IPS DF 4.7 (cell line): Measurements from ENCODE around the gene FADS6.
"Not testable (repeated sequence)": the region's sequence is repeated elsewhere in the genome, so short reads cannot be mapped to it uniquely, and the experiment has no call there.

Source experiments
- DNase-seq: peaks from one replicate; pipeline ENCODE4 v3.0.0-alpha.2; 2013; ENCODE audit warnings: low spot score; ENCODE audit errors: extremely low read depth

Gene FADS6

DNA sequence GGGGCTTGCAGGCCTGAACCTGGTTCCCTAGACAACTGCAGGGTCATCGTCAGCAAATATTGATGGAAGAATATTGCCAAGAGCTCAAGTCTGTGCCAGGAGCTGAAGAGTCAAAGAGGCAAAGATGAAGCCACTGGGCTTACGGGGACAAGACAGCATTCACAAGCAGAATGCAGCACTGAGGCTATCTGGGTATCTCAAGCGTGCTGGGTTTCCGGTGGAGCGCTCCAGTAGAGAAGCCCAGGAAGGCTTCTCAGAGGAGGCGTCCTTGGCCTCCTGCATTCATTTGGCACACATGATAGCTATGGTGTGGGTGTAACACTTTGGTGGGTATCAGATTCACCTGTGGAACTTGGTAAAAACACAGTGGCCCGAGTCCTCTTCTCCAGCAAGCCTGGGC, 2.9 kb downstream of the FADS6 start:
- no peak for DNase-seq

DNA sequence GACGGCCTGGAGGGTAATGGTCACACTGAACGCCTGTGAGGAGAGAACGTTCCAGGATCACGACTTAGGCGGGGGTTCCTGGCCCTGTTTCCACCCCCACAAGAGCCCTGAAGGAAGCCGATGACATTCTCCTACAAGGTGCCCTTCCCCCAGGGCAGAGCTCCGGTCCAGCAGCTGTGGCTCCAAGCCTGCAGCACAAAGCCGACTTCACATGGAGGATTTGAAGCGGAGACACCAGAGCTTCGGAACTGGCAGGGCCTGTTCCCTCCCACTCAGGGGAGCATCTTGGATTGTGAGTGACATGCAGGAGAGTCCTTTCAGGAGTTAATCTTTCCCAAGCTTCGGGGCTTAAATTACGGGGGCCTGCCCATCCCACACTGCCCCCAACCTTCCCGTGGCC, 5.0 kb downstream of the FADS6 start:
- no peak for DNase-seq

DNA sequence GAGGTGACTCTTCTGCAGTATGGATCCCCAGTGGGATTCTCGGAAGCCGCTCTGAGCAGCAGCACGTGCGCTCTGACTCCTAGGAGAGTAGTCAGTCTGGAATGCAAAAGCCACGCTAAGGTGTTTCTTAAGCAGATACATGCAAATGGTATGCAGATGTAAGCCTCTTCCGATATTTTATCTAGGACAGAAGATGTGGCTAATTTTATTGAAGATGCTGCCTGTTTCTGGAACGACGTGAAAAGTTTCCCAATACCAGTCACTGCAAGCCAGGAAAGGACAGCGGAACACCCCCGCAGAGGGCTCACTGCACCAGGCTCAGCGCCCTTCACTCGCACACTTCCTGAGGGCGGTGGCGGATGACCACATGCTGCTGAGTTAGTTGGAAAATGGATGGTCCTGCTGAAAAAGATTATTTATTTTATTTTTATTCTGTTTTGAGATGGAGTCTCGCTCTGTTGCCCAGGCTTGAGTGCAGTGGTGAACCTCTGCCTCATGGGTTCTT, 10.1 kb downstream of the FADS6 start:
- no peak for DNase-seq

DNA sequence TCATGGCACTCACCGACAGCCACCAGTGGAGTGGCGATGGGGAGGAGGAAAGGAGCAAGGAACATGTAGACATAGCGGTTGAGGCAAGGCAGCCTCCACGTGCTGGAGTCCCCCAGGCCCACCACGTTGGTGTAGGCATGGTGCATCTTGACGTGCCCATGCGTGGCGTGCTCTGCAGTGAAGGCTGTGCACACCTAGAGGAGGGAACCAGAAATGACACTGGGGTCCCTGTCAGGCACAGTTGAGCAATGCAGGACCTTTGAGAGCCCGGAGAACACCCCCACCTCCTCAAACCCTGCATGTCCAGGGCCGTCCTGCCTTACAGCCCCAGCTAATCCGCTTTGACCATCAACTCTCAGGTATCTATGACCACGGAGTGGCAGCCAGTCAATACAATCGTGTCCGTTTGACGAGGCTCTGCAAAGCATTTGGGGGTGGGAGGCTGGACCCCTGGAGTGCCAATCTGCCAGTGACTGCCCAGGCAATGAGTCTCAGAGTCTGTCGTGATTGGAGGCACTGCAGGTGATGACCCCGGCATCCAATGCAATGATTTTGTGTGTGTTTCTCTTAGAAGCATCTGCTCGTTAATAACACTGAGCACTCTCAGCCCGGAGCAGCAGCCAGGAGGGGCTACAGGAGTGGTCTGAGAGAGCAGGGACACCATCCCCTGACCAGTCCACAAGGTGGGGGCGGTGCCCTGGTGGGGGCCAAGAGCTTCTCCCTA, 10.8 kb downstream of the FADS6 start:
- DNase-seq: no peak

DNA sequence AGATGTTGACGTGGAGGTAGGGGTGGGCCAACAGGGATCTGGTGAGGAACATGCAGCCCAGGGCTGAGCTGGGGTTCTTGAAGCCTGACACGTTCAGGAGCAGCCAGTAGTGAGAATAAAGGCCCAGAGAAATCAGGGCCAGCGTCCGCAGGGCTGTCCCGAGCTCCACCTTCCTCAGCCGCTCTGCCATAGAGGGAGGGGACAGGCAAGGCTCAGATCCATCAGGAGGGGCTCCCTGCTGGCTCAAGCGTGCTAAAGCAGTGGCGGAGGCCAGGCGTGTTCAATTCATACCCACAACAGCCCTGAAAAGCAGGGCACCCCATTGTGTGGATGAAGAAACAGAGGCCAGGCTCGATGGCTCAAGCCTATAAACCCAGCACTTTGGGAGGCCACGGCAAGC, 12.4 kb downstream of the FADS6 start:
- DNase-seq: no peak

DNA sequence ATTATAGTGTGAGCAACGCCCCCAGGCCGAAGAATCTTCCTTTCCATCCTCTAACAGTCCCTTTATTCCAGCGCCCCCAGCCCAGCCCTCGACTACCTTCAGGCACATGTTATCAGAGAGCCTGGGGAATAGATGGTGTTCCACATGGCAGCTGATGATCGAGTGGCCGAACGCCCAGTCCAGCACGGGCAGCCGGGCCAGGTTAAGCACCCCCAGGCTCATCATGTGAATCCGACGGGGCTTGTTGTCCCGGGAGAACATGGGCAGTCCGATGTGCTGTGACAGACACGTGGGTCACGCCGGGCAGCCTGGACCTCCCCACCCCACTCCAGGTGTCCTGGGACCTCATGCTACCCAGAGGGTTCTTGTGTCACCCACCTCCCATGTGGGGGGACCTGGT, 14.1 kb downstream of the FADS6 start:
- no peak for DNase-seq

DNA sequence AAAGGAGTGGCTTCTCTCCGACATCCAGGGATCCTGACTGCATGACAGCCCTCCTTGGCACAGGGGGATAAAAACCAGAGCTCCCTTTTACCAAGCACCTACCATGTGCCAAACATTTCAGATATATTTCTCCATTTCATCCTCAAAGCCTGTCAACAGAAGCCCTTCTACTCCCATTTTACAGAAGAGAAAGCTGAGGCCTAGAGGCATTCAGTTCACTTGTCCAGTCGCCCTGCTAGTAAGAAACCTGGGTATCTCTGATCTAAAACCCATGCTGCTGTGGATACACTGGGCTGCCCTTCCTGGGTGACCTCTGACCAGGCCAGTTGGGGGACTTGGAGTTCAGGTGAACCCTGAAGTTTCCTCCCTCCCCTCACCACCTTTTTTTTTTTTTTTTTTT, 14.8 kb downstream of the FADS6 start:
- no peak for DNase-seq

DNA sequence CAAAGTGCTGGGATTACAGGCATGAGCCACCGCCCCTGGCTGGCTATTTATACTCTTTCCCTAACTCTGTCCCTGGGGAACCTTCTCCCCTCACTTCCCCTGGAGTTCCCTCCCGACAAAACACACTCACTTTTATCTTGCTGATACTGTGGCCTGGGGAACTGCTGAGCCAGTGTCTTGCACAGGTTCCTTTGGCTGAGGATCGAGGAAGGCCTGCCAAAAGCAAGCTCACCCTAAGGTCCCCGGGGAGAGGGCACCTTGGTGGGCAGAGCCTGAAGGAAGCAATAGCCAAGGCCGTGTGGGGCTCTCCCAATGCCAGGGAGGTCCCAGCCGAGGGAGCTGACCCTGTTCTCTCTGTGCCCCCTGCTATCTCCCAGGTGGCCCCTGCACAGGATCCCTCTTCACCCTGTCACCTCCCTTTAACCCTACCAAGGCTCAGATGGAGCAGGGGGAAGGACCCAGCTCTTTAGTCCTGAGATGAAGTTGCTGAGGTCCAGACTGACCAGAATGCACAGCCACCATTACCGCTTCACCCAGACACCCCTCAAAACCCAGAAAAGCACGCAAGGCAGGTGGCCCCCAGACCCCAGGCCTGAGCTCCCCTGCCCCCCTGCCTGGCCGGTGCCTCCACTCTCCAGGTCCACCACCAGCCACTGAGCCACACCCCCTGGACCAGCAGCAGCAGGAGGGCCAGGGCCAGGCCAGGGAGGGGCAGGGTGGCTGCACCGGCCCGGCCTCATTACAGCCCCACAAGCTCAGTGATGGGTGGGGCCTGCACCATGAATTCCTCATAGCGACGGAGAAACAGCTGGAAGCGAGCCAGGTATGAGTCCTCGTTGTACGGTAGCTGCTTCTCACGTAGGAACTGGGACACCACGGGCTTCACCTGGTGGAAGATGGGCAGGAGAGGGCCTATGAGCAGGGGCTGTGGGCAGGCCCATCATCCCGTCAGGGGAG, 15.6 kb downstream of the FADS6 start:
- DNase-seq: no peak

DNA sequence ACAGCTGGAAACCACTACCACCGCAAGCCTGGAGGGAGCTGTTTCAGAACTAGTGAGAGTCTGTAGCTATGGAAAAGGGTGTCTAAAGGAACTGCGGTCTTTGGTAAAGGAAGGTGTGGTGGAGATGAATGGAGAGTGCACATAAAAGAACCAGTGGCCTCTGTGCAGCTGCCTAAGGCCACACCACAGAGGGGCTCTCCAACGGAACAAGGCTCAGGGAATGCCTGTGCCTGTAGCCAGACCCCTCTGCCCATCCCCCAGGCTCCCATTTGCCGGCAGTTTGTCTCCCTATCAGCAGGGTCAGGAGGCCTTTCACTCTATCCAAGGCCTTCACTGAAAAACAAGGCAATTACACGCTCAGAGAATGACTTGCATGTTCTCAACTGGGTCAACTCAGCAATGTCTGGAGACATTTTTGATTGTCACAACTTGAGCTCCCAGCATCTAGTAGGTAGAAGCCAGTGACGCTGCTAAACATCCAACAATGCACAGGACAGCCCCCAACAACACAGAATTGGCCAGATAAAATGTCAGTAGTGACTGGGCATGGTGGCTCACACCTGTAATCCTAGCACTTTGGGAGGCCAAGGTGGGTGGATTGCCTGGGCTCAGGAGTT, 17.3 kb downstream of the FADS6 start:
- no peak for DNase-seq

DNA sequence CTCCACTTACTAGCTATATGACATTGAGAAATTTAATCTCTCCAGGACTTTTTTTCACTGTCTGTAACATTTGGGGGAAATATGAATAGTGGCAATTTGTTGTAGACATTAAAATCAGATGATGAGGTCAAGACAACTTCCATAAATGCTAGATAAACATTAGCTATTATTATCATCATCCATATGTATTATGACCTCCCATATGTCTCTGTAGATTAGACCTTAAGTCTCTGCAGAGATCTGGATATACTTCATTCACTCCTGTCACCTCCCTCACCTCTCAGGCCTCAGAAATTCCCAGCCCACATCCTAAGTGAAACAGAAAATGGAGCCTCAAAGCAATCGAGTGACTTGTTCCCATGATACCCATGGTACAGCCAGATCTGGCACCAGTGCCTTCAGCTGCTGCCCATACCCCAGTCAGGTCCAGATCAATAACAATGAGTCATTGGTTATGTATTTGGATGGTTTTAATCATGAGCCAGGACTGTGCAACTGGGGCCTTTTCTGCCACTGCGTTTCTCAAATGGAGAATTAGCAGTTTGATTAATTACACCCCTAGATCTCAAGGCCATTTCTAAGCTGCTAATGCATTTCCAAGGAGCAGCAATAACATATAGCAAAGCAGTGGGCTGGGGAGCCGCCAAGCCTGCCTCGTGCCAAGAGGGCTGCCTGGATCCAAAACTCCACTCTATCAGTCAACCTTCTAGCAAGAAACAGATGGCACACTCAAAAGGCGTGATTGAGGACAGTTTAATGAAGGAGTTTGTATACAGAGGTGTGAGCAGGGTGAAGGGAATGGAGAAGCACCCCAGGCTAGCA, 18.1 kb downstream of the FADS6 start:
- no peak for DNase-seq

DNA sequence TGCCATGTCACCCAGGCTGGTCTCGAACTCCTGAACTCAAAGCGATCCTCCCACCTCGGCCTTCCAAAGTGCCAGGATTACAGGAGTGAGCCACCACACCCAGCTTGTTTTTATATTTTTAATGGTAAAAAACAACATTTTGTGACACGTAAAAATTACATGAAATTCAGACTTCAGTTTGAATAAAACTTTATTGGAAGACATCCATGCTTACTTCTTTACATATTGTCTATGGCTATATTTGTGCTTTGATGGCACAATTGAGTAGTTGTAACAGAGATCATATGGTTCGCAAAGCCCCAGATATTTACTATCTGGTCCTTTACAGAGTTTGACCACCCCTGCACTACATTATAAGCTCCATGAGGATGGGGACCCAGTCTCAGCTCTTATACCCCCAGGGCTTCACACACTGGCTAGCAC, 18.8 kb downstream of the FADS6 start:
- DNase-seq: no peak

DNA sequence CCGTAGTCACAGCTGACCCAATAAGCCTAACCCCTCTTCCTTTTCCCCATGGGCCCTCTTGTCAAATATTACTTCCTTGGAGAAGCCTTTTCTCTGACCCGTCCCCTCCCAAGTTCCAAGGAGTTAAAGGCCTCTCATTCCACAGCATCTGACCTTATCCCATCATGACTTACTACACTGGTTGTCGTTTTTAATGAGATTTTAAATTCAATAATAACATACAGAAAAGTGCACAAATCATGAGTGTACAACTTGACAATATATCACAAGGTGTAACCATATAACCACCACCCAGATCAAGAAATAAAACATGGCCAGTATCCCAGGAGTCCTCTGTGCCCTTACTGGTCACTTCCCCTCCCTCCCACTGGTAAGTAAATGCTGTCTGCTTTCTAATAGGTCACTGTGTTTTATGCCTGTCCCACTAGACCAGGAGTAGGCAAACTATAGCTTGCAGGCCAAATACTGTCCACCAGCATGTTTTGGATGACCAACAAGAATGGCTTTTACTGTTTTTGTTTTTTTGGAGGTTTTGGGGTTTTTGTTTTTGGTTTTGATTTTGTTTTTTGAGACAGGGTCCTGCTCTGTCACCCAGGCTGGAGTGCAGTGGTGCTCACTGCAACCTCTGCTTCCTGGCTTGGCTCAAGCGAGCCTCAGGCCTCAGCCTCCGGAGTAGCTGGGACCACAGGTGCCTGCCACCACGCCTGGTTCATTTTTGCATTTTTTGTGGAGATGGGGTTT, 19.4 kb downstream of the FADS6 start:
- DNase-seq: no peak

DNA sequence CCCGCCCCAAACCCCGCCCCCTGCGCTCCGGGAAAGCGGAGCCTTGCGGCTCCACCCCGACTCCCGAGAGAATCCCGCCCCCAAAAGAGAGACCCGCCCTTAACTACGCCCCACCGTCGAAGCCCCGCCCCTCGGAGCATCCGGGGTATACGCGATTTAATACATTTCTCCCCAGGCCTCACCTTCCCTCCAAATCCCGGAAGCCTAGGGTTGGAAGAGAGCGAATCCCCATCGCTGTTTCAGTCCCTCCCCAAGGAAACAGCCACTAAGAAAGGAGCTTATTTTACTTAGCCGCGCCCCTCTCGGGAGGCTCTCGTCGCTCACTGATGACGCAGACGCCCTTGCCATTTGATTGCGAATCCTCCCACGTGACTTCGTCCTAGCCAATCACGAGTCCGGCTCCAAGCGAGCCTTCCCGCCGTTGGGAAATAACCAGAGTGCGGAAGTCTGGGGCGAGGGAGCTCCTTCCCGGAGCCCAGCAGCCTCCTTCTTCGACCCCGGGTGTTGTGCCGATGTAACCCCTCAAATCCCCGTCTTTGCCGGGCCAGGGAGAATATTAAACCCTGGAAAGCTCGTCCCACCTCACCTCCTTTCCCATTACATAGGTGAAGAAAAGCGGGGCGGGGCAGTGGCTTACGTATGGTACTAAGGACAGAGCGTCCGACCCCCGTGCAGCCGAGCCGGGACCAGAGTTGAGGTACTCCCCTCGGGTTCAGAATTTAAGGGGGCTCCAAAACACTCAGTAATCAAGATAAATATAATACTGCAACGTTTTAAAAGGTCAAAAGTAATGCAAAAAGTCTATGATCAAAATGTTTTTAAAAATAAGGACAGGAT, 20.2 kb downstream of the FADS6 start:
- DNase-seq: peak; percentile 99

DNA sequence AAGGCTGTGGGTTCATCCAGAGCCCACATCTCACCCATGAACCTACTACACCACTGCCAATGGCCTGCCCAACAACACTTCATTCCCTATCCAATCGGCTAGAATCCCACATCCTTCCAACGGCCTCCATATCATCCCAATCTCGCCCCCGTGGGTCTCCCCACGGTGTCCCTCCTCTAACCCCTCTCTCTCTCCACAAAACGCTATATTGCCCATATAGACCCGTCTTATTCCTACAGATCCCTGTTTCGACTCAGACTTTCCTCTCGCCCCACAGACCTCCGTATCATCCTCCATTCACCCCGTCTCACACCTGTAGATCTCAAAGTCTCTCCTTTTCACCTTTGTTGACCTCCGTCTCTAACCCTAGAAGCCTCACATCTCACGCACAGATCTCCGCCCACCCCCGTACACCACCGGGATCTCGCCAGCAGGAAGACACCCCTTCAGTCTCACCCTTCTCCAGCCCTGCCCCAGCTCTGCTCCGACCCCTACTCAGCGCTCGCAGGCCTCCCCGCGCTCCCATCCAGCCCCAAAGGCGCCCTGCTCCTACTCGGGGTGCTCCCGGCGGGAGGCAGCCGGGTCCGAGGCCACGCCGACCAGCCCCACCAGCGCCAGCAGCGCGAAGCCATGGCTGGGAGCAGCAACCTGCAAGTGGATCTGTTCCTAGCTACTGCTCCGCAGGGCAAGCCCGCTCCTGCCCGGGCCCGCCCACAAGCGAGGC, 21.0 kb downstream of the FADS6 start, which contains the start of gene FDXR:
Gene FDXR, minus strand, starts transcription at position 682 of the 724 bp plus-strand sequence. Its CDS starts 50 bp downstream, at position 632.
- no peak for DNase-seq

DNA sequence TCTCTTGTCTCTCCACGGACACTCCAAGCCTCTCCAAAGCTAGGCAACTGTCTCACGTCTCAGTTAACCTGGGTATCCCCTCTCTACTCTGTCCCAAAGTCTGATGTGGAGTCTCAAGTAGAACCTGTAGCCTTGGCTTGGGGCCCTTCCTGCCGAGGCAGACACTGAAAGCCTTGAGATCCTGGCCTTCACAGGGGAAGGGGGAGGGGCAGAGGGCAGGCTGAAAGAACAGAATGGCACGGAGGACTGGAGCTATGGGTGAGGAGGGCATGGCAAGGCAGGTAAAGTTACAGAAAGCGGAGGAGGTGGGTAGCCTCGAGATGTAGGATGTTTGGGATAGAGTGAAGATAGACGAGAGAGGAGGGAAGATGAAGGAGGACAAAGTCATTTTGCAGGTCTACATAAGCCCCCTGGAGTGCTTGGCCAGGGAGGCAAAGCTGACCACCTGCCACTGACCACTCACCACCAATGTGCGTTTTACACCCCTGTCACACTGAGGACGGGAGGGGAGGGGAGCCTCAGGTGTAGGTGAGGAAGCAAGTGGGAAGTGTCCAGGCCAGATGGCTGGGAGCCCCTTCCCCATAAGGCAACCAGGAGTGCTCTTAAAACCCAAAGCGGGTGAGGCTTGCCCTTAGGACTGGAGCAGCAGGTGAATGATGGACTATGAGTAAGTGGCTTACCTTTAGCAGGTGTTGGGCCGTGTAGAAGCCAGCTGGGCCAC, 21.9 kb downstream of the FADS6 start:
- DNase-seq: no peak

DNA sequence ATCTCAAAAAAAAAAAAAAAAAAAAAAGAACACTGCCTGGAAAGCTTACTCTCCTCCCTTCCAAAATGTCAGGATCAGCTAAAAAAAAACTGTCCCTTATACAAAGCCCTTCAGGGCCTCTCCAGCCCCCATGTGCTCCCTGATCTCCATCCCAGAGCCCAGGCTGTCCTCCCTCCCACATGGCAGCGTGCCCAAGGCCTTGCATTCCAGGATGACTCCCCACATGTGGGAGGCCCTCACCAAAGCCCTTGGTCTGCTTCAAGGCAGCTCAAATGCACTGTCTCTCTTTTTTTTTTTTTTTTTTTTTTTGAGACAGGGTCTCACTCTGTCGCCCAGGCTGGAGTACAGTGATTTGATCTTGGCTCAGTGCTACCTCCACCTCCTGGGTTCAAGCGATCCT, 22.9 kb downstream of the FADS6 start:
- DNase-seq: no peak

DNA sequence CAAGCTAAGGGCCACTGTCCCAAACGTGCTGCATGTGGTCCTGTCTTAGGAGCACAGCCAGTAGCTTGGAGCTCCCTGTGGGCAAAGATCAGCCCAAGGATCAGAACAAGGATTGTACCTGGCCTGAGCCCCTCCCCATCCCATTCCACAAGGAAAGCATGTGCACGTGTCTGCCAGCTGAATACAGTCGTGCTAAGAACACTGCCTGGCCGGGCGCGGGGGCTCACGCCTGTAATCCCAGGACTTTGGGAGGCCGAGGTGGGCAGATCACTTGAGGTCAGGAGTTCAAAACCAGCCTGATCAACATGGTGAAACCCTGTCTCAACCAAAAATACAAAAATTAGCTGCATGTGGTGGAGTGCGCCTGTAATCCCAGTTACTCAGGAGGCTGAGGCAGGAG, 23.4 kb downstream of the FADS6 start:
- DNase-seq: not testable (repeated sequence)

DNA sequence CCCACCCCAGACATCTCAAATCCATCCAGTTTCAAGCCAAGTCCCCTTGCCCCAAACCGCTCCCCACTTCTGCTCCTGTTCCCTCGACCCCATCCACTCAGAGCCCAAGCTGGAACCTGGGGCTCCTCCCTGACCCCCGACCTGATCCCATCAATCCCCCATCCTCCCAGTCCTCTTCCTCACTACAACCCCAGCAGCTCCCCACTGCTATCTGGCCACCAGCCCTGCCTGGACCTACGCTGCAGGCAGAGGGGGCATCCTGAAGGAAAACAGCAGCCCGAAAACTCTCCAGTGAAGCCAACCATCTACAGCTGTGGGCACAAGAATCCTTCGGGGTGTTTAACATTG, 24.6 kb downstream of the FADS6 start:
- no peak for DNase-seq
